ENCODE results near the gene NOPCHAP1. TPM values are rescaled to one million over a fixed set of nuclear protein-coding genes. Genes with fewer than 3 reads are reported as not detected.

The NOPCHAP1 gene
- total and polyA plus RNA-seq, 10 of the 15 experiments (the other 5 are each of a cell fraction or from before 2014, with no cell fraction given) = 28.0 to 115 (median 40.9) TPM

DNA sequence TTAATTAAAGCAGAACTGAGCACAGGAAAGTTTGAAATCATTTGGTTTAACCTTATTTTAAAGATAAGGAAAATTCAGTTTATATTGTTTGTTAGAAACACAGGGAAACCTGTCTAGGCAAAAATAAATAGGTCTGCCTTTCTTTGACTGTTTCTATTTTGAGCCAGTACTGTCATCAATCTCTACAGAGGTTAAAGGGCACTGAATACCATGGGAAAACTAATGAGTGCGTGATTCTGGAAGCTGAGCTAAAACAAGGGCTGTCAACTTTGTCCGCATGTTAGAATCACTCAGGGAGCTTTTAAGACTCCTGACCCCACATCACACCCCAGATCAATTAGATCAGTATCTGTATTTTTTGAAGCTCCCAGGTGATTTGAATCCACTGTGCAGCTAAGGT is 38.8 kb downstream of the NOPCHAP1 start:
- CTCF ChIA-PET = interaction anchor here (0.8 kb wide), 1 partner anchor 66 kb away, joined by 3 read pairs; no protein-coding TSS in a partner anchor
- DNase-seq (ENCODE audit: low read depth, low spot score) (no peak), FAIRE-seq (no peak), ATAC-seq (no peak)
- SMC1A ChIA-PET (ENCODE audit: uncharacterized antibody, unreplicated experiment) = interaction anchor here (1.0 to 2.7 kb wide), 3 partner anchors 9 to 35 kb away, joined by 3 to 9 read pairs (median 4); no protein-coding TSS in a partner anchor
- Histone ChIP-seq H3K9ac (ENCODE audit: control insufficient read depth, insufficient read depth, low read length) (no peak overlapping the region), H3K27me3 (replicated peaks in 1 of 2; ENCODE audit: control insufficient read depth in 2 of 2, insufficient read depth in 2 of 2, low read length in 1 of 2) (no peaks in the 10 kb centered on the region), H3K36me3 (ENCODE audit: control insufficient read depth in 2 of 2, insufficient read depth in 2 of 2, low read length in 1 of 2) (no peaks in the 10 kb centered on the region), H3K4me3 (no peak overlapping the region), H3K4me2 (ENCODE audit: control insufficient read depth, insufficient read depth) (no peak overlapping the region), H3K4me1 (ENCODE audit: control insufficient read depth, insufficient read depth, low read length) (no peaks in the 10 kb centered on the region), H2AFZ (ENCODE audit: control insufficient read depth, low read depth, low read length) (no peak overlapping the region), H3K27ac (ENCODE audit: control insufficient read depth, insufficient read depth) (no peak overlapping the region), H3K9me3 (replicated peaks; ENCODE audit: control insufficient read depth, insufficient read depth, low read length) (no peaks in the 10 kb centered on the region), H4K20me1 (ENCODE audit: control insufficient read depth, insufficient read depth) (no peaks in the 10 kb centered on the region), H3K79me2 (ENCODE audit: control insufficient read depth, insufficient read depth, low read length) (no peaks in the 10 kb centered on the region)
- TF ChIP-seq FOS (IDR thresholded peaks at IDR 0.05; ENCODE audit: borderline replicate concordance, extremely low read depth, insufficient read length) = no peak
- no peak for TF ChIP-seq EP300 (IDR thresholded peaks at IDR 0.05; ENCODE audit: borderline replicate concordance in 1 of 2, control insufficient read depth in 1 of 2, low read depth in 2 of 2, low read length in 2 of 2)
- no peak for TF ChIP-seq CHD2 (IDR thresholded peaks at IDR 0.05; ENCODE audit: borderline replicate concordance, low read depth, low read length)
- intact Hi-C loops (cut with micrococcal nuclease; ENCODE audit: unreplicated experiment) (no loop called here), in situ Hi-C loops (cut with MboI) (no loop called here)
- 100% methylated on average over 2 of the region's 2 CpGs for WGBS (ENCODE audit: insufficient coverage, insufficient replicate concordance, low lambda C conversion rate, missing lambda C conversion rate)
- no TSS peak for BruUV-seq (replicated peaks)
- POLR2A ChIA-PET = no interaction called here
- RAD21 ChIA-PET (ENCODE audit: unreplicated experiment) = interaction anchor here (1.1 to 1.4 kb wide), 2 partner anchors 66 to 643 kb away, joined by 3 to 5 read pairs; no protein-coding TSS in a partner anchor

GRCh38 chr12:105025890-105026289 is 39.8 kb downstream of the NOPCHAP1 start:
- FAIRE-seq (no peak), ATAC-seq (no peak), DNase-seq (ENCODE audit: low read depth, low spot score) (no peak)
- no peaks in the 10 kb centered on the region for H3K27me3 ChIP-seq (replicated peaks in 1 of 2; ENCODE audit: control insufficient read depth in 2 of 2, insufficient read depth in 2 of 2, low read length in 1 of 2)
- ChIA-PET SMC1A (ENCODE audit: uncharacterized antibody, unreplicated experiment) (interaction anchor here (1.0 to 2.7 kb wide), 2 partner anchors 8 to 34 kb away, joined by 3 to 9 read pairs; no protein-coding TSS in a partner anchor), RAD21 (ENCODE audit: unreplicated experiment) (interaction anchor here (0.7 to 1.4 kb wide), 4 partner anchors 24 to 644 kb away, joined by 3 to 5 read pairs (median 3); no protein-coding TSS in a partner anchor), CTCF (no interaction called here), POLR2A (interaction anchor here (0.5 kb wide), 1 partner anchor 607 kb away, joined by 3 read pairs; no protein-coding TSS in a partner anchor)
- intact Hi-C loops (cut with micrococcal nuclease; ENCODE audit: unreplicated experiment) (no loop called here), in situ Hi-C loops (cut with MboI) (no loop called here)
- no peaks in the 10 kb centered on the region for H3K79me2 ChIP-seq (ENCODE audit: control insufficient read depth, insufficient read depth, low read length)
- H3K4me1 ChIP-seq (ENCODE audit: control insufficient read depth, insufficient read depth, low read length) = no peaks in the 10 kb centered on the region
- no peaks in the 10 kb centered on the region for H3K36me3 ChIP-seq (ENCODE audit: control insufficient read depth in 2 of 2, insufficient read depth in 2 of 2, low read length in 1 of 2)
- no peak overlapping the region for H3K4me2 ChIP-seq (ENCODE audit: control insufficient read depth, insufficient read depth)
- H3K9me3 ChIP-seq (replicated peaks; ENCODE audit: control insufficient read depth, insufficient read depth, low read length) = no peaks in the 10 kb centered on the region
- no peak overlapping the region for H3K27ac ChIP-seq (ENCODE audit: control insufficient read depth, insufficient read depth)
- no peak overlapping the region for H2AFZ ChIP-seq (ENCODE audit: control insufficient read depth, low read depth, low read length)
- BruUV-seq (replicated peaks) = no TSS peak
- H3K9ac ChIP-seq (ENCODE audit: control insufficient read depth, insufficient read depth, low read length) = no peak overlapping the region
- H3K4me3 ChIP-seq = no peak overlapping the region
- 92% methylated on average over 5 of the region's 5 CpGs for WGBS (ENCODE audit: insufficient coverage, insufficient replicate concordance, low lambda C conversion rate, missing lambda C conversion rate)
- H4K20me1 ChIP-seq (ENCODE audit: control insufficient read depth, insufficient read depth) = no peaks in the 10 kb centered on the region
- TF ChIP-seq IRF4 (IDR thresholded peaks at IDR 0.05; ENCODE audit: low read depth, low read length) (no peak), POLR2AphosphoS2 (IDR thresholded peaks at IDR 0.05; ENCODE audit: low read depth, low read length) (no peak), SKIL (IDR thresholded peaks at IDR 0.05; ENCODE audit: low read depth, poor library complexity, severe bottlenecking) (no peak), CREM (IDR thresholded peaks at IDR 0.05; ENCODE audit: low read depth) (no peak), HDAC2 (IDR thresholded peaks at IDR 0.05) (no peak), EP300 (IDR thresholded peaks at IDR 0.05; ENCODE audit: borderline replicate concordance in 1 of 2, control insufficient read depth in 1 of 2, low read depth in 2 of 2, low read length in 2 of 2) (no peak), KLF5 (IDR thresholded peaks at IDR 0.05; ENCODE audit: partially characterized antibody) (no peak), ZSCAN29 (IDR thresholded peaks at IDR 0.05) (no peak), TARDBP (IDR thresholded peaks at IDR 0.05; ENCODE audit: borderline replicate concordance) (no peak), TBL1XR1 (IDR thresholded peaks at IDR 0.05; ENCODE audit: low read depth, low read length) (no peak)
